ENCODE results near the gene RBMX. TPM values are rescaled to one million over a fixed set of nuclear protein-coding genes. Genes with fewer than 3 reads are reported as not detected.

RBMX gene
- total and polyA plus RNA-seq, 9 donors = 192 to 444 (median 308) TPM

GRCh38 chrX:136851526-136851925 lies 29.0 kb downstream of the RBMX start:
- no peak for DNase-seq
- Histone ChIP-seq H3K27me3 (no peaks in the 10 kb centered on the region), H3K27ac (no peak overlapping the region), H3K4me1 (ENCODE audit: insufficient read depth) (no peaks in the 10 kb centered on the region), H3K9me3 (no peaks in the 10 kb centered on the region), H3K36me3 (no peaks in the 10 kb centered on the region), H3K4me3 (no peak overlapping the region)
- TF ChIP-seq, protein P1, sequence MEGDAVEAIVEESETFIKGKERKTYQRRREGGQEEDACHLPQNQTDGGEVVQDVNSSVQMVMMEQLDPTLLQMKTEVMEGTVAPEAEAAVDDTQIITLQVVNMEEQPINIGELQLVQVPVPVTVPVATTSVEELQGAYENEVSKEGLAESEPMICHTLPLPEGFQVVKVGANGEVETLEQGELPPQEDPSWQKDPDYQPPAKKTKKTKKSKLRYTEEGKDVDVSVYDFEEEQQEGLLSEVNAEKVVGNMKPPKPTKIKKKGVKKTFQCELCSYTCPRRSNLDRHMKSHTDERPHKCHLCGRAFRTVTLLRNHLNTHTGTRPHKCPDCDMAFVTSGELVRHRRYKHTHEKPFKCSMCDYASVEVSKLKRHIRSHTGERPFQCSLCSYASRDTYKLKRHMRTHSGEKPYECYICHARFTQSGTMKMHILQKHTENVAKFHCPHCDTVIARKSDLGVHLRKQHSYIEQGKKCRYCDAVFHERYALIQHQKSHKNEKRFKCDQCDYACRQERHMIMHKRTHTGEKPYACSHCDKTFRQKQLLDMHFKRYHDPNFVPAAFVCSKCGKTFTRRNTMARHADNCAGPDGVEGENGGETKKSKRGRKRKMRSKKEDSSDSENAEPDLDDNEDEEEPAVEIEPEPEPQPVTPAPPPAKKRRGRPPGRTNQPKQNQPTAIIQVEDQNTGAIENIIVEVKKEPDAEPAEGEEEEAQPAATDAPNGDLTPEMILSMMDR (IDR thresholded peaks at IDR 0.05) = no peak
- TF ChIP-seq EP300 (IDR thresholded peaks at IDR 0.05) (no peak), POLR2A (IDR thresholded peaks at IDR 0.05) (no peak)
- WGBS, 3 donors = 80 to 90% (median 90%) methylated on average over 3 of the region's 3 CpGs
- intact Hi-C loops (cut with DNase I) = no loop called here

DNA sequence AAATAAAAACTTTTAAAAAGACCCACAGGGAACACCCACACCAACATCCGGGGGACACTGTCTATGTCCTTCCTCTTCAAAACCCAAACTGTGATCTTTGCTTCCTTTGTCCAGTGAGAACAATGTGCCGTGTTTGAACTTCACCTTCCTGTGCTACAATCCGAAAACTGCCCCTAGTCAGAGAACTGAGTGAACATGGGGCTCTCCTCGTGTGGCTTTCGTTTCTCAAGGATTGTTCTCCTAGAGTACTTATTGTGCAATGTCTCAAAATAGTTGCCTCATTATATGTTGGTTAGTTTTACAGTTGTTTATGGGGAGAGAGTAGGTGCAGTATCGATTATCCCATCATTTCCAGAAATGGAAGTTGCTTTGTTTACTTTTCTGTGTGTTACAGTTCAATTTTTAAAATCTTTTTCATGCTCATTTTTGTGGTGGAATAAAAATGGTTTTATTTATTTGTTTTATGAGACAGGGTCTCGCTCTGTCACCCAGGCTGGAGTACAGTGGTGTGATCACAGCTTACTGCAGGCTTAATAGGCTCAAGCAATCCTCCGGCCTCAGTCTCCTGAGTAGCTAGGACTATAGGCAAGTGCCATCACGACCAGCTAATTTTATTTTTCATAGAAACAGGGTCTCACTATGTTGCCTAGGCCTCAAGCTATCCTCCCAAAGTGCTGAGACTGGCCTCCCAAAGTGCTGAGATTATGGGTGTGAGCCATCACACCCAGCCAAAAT lies 29.9 kb downstream of the RBMX start:
- H3K4me1 ChIP-seq (ENCODE audit: insufficient read depth) = no peaks in the 10 kb centered on the region
- 69 to 72% (median 72%) methylated on average over 9 of the region's 9 CpGs for WGBS, 3 donors
- H3K27me3 ChIP-seq = no peaks in the 10 kb centered on the region
- no peaks in the 10 kb centered on the region for H3K36me3 ChIP-seq
- no peak overlapping the region for H3K27ac ChIP-seq
- no peak for DNase-seq
- H3K9me3 ChIP-seq = no peaks in the 10 kb centered on the region
- no peak for TF ChIP-seq POLR2A (IDR thresholded peaks at IDR 0.05)
- TF ChIP-seq, protein P1 (IDR thresholded peaks at IDR 0.05) = no peak
- TF ChIP-seq EP300 (IDR thresholded peaks at IDR 0.05) = no peak
- H3K4me3 ChIP-seq = no peak overlapping the region
- intact Hi-C loops (cut with DNase I) = no loop called here

DNA sequence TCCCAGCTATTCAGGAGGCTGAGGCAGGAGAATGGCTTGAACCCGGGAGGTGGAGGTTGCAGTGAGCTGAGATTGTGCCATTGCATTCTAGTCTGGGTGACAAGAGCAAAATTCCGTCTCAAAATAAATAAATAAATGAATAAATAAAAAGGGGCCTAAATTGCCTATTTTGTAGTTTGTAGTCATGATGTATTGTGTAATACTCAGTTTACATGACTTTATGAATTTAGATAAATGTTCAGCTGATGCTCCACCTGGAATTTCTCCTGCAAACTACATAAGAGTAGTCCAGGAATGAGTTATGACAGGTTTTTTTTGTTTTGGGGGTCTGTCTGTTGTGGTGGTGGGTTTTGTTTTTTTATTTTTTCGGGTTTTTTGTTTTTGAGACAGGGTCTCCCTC lies 31.1 kb downstream of the RBMX start:
- H3K9me3 ChIP-seq = no peaks in the 10 kb centered on the region
- TF ChIP-seq, protein P1 (IDR thresholded peaks at IDR 0.05) = no peak
- WGBS, 3 donors = 70 to 83% (median 77%) methylated on average over 3 of the region's 3 CpGs
- intact Hi-C loops (cut with DNase I) = no loop called here
- H3K36me3 ChIP-seq = no peaks in the 10 kb centered on the region
- no peak overlapping the region for H3K4me3 ChIP-seq
- DNase-seq = no peak
- no peaks in the 10 kb centered on the region for H3K27me3 ChIP-seq
- no peaks in the 10 kb centered on the region for H3K4me1 ChIP-seq (ENCODE audit: insufficient read depth)
- no peak overlapping the region for H3K27ac ChIP-seq

DNA sequence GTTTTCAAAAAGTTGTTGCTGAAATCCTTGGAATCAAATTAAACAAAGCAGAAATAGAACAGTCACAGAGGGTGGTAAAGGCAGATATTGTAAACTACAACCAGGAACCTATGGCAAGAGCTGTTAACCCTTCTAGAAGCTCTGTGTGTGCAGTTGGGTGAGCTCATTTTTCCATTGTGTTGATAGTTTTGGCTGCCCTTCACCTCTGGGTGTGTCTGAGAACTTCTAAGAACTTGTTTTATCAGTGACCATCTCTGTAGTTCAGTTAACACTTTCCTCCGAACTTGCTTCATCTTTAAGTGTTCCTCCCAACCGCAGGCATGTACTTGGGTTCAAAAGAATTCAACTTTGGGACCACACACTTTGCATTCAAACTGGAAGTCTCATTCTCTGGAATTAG lies 32.7 kb downstream of the RBMX start:
- H3K4me1 ChIP-seq (ENCODE audit: insufficient read depth) = no peaks in the 10 kb centered on the region
- WGBS, 3 donors = 68 to 81% (median 78%) methylated on average over 2 of the region's 2 CpGs
- intact Hi-C loops (cut with DNase I) = no loop called here

More for the DNA sequence above, 32.7 kb downstream of the RBMX start:
- Histone ChIP-seq H3K4me3 (no peak overlapping the region), H3K9me3 (no peaks in the 10 kb centered on the region), H3K36me3 (no peaks in the 10 kb centered on the region), H3K27ac (no peak overlapping the region), H3K27me3 (no peaks in the 10 kb centered on the region)
- TF ChIP-seq EP300 (IDR thresholded peaks at IDR 0.05) = no peak
- no peak for TF ChIP-seq POLR2A (IDR thresholded peaks at IDR 0.05)
- TF ChIP-seq, protein P1 (IDR thresholded peaks at IDR 0.05) = no peak
- no peak for DNase-seq

Measured in ovary (tissue), 9 donors.